Measurements from ENCODE around the gene GNAS.

The GNAS gene

DNA sequence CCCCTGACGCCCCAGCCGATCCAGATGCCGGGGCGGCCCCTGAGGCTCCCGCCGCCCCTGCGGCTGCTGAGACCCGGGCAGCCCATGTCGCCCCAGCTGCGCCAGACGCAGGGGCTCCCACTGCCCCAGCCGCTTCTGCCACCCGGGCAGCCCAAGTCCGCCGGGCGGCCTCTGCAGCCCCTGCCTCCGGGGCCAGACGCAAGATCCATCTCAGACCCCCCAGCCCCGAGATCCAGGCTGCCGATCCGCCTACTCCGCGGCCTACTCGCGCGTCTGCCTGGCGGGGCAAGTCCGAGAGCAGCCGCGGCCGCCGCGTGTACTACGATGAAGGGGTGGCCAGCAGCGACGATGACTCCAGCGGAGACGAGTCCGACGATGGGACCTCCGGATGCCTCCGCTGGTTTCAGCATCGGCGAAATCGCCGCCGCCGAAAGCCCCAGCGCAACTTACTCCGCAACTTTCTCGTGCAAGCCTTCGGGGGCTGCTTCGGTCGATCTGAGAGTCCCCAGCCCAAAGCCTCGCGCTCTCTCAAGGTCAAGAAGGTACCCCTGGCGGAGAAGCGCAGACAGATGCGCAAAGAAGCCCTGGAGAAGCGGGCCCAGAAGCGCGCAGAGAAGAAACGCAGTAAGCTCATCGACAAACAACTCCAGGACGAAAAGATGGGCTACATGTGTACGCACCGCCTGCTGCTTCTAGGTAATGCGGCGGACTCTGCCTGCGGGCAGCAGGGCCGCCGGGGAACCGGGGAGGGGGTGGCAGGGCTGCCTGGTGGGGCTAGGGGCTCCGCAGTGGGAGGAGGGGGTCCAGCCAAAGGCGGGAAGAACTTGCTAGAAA lies 2.3 kb downstream of the GNAS start:
- DNase-seq = no peak

DNA sequence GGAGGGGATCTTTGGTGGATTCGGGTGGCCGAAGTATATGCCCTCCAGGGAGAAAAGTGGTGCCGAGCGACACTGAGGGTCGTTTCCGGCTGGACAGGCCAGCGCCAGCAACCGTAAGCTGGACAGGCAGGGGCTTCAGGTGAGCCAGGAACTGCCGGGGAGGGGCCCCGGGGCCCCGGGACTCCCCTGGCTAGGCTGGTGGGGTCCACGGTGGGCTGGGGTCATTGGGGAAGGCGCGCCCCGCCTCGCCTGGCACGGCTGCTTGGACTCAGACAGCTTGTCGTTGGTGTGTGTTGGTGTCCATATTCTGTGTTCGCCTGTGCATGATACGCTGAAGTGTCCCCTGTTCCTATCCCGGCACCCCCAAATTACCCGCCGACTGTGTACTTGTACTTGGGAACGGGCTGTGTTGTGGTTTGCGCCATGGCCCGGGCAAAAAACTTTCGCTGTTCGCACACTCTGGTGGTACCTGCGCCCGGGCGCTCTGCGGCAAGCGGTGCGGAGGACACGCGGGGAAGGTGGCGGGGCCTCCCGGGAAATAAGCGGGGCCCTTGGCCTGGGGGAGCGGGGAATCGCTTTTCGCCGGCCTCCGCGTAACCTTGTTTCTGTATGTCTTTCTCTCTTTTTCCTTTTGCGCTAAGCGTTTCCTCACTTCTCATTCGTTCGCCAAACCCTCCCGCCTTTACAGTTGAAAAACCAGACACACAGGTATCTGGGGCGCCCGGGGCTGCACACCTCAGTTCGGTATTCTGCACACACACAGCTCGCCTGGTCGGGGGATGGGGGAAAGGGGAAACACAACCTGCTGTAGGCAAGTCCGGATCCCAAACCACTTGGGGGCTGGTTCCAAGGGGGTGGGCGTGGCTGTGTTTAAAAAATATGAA lies 3.2 kb downstream of the GNAS start:
- DNase-seq = no peak

- DNase-seq = no peak
Observed at GRCh38 chr20:58863044-58863790, 10.7 kb downstream of the GNAS start.

GRCh38 chr20:58864346-58864745 lies 11.8 kb downstream of the GNAS start:
- no peak for DNase-seq

GRCh38 chr20:58865843-58866242 lies 13.3 kb downstream of the GNAS start:
- no peak for DNase-seq

GRCh38 chr20:58867211-58867610 lies 14.7 kb downstream of the GNAS start:
- no peak for DNase-seq

GRCh38 chr20:58868795-58869194 lies 16.3 kb downstream of the GNAS start:
- peak; percentile 37 for DNase-seq

GRCh38 chr20:58869662-58870227 lies 17.2 kb downstream of the GNAS start:
- DNase-seq = no peak

- DNase-seq = peak; percentile 80
Observed at GRCh38 chr20:58870293-58871014, 17.9 kb downstream of the GNAS start.

DNA sequence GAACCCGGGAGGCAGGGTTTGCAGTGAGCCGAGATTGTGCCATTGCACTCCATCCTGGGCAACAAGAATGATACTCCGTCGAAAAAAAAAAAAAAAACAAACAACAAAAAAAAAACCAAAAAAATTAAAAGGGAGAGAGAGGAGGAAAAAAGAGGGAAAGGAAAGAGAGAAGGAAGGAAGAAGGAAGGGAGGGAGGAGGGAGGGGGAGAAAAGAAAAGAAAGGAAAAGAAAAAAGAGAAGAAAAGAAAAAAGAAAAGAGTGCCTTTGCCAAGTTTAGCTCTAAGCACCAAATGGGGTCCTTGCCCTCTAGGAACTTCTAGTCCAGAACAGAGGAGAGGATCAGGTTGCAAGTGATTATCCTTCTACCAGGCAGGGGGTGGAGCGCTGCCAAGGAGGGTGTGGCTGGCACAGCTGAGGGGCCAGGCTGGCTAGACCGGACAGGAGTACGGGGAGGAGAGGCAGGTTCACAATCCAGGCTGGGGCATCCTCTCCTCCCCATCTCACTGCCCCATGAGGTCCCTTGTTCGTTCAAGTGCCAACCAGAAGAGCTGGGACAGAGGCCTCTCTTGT lies 19.1 kb downstream of the GNAS start:
- DNase-seq = peak; percentile 59

DNA sequence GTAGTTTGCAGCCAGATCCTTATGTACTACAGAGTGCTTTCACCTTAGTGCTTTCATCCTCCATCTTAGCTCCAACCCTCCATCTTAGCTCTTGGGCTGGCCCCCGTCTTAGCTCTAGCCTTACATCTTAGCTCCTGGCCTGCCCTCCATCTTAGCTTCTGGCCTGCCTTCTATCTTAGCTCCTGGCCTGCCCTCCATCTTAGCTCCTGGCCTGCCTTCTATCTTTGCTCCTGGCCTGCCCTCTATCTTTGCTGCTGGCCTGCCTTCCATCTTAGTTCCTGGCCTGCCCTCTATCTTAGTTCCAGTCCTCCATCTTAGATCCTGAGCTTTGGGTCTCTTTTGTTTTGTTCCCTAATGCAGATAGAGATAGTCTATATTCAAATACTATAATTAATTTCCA lies 22.0 kb downstream of the GNAS start:
- DNase-seq = no peak

DNA sequence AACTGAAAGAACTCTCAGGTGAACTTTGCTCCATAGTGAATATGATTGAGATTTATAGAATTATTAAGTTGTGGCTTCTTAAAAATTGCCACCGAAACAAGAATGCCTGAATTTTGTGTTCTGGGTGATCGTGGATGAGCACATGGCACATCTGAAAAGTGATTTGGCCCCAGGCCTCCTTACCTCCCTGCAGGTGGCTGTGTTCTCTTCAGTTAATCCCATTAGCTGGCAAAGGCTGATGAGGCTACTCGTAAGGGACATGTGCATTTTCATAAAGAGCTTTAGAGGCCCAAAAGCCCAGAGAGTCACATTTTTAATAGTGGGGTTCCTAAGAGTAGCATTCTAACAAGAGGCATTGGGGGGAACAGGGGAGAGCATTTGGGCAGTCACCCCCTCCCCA lies 22.6 kb downstream of the GNAS start:
- no peak for DNase-seq

DNA sequence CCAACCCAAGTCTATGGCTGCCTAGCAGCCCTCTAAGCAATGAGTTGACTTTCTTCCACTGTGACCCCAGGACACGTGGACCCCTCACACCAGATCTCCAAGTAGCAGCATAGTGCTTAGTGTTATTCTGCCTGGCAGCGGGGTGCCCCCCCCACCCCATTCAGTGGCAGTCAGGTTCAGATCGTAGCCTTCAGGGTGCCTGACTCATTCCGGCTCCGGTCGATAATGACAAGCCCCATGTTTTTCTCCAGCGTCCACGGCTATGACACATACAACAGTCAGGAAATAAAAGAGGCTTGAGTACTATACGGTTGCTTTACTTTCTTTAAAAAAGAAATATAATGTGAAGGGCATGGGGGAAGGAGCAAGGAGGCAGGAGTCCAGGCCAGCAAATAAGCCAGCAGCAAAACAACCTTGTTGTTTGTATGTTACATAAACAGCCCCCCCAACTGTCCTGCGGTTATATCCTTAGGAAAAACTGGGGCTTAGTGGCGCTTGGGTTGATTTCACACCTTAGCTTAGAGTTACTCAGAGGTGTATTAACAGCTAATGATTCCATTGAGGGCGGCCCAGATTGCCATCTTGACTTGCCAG lies 23.1 kb downstream of the GNAS start:
- no peak for DNase-seq

DNA sequence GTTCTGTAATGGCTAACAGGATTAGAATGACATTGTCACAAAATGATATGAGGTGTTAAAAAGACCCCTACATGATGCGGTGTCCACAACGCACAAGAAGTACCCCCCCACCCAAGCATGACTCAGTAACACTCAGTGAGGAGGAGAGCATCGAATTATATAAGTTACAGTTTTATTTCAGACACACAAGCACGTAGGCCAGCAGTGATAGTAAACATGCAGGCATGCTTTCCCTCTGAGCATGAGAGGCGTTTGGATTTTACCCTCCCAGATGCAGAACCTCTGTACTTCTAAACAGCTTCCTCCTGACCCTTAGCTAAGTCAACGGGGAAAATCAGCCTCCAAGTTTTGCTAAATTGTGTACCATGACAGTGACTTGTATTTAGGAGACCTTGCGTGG lies 23.9 kb downstream of the GNAS start:
- DNase-seq = no peak

- no peak for DNase-seq
Observed at GRCh38 chr20:58877050-58877975, 24.8 kb downstream of the GNAS start.

DNA sequence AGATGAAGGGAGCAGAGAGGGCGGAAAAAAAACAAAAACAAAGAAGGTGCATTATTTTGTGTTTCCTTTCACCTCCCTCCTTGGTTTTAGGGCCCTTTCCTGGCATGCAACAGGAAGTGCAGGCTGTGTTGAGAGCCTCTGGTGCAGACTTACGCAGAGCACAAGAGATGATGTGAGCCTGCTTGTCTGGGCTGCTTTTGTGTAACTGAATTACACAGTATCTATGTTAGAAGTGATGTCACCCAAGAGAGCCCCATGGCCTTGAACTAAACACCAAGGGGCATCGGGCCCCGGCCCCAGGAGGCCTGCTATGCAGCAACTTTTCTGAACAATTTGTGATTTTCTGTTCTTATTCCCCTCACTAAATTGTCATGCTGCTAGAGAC lies 25.5 kb downstream of the GNAS start:
- DNase-seq = no peak

DNA sequence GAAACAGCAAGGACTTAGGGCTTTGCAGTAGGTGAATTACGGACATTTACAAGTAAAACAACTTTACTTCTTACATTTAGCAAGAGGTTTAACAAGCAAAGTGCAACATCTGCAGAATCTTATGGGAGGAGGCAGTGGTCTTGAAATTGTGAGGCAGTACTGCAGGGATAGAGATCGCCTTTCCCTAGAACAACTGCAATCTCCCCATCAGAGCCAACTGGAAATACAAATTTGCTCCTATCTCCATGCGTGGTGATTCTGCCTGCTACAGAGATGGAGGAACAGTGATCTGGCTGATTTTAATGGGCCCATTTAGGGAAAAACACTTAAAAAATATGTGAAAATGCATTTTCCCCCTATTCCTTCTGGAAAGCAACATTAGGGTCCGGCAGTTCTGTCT lies 25.9 kb downstream of the GNAS start:
- DNase-seq = no peak

- DNase-seq = no peak
Observed at GRCh38 chr20:58880441-58880840, 27.9 kb downstream of the GNAS start.

- DNase-seq = no peak
Observed at GRCh38 chr20:58880994-58881752, 28.7 kb downstream of the GNAS start.

GRCh38 chr20:58882704-58883089 lies 30.2 kb downstream of the GNAS start:
- DNase-seq = no peak

Data from femur (tissue), 1 donor.